DOHH2 (cell line): ENCODE measurements around the gene IRX2.

Source experiments
- H3F3A ChIP-seq: fragments of 200-600 bp; sonication (generic), shearing (Covaris generic); 2 replicates; pipeline ENCODE4 v1.6.0; 2016; ENCODE audit warnings: antibody characterized with exemption, mild to moderate bottlenecking; ENCODE audit not compliant: control insufficient read depth, insufficient read depth
- H3K27ac ChIP-seq: fragments of 200-600 bp; sonication (generic); 2 replicates; pipeline ENCODE4 v1.5.1; 2014; ENCODE audit warnings: low read depth, mild to moderate bottlenecking, low read length, moderate library complexity
- H3K27me3 ChIP-seq: fragments of 200-600 bp; sonication (generic); 2 replicates; pipeline ENCODE4 v1.6.1; 2014; ENCODE audit warnings: mild to moderate bottlenecking, low read length, mixed read lengths; ENCODE audit not compliant: control insufficient read depth
- H3K36me3 ChIP-seq: fragments of 200-600 bp; sonication (generic); 2 replicates; pipeline ENCODE4 v1.6.1; 2014; ENCODE audit warnings: mild to moderate bottlenecking, low read length, moderate library complexity, mixed read lengths; ENCODE audit not compliant: control insufficient read depth
- H3K4me1 ChIP-seq: fragments of 200-600 bp; sonication (generic); 2 replicates; pipeline ENCODE4 v1.6.1; 2014; ENCODE audit warnings: mild to moderate bottlenecking, low read length, mixed read lengths; ENCODE audit not compliant: control insufficient read depth
- H3K4me2 ChIP-seq: fragments of 200-600 bp; sonication (generic); 2 replicates; pipeline ENCODE4 v1.6.0; 2014; ENCODE audit warnings: mild to moderate bottlenecking, low read length, moderate library complexity
- H3K4me3 ChIP-seq: fragments of 200-600 bp; sonication (generic); 2 replicates; pipeline ENCODE4 v1.5.1; 2014; ENCODE audit warnings: mild to moderate bottlenecking, low read length, mixed read lengths
- H3K79me2 ChIP-seq: fragments of 200-600 bp; sonication (generic); 2 replicates; pipeline ENCODE4 v1.6.1; 2014; ENCODE audit warnings: mild to moderate bottlenecking, low read length, mixed read lengths; ENCODE audit not compliant: control insufficient read depth
- H3K9me2 ChIP-seq: fragments of 200-600 bp; sonication (generic); replicated peaks from 2 replicates; pipeline ENCODE4 v1.6.1; 2014; ENCODE audit warnings: mild to moderate bottlenecking, low read length, mixed read lengths; ENCODE audit not compliant: control insufficient read depth
- H3K9me3 ChIP-seq: fragments of 200-600 bp; sonication (generic); 2 replicates; pipeline ENCODE4 v1.6.1; 2014; ENCODE audit warnings: antibody characterized with exemption, low read length, mixed read lengths; ENCODE audit not compliant: control insufficient read depth, insufficient read depth
- H4K20me1 ChIP-seq: fragments of 200-600 bp; sonication (generic); 2 replicates; pipeline ENCODE4 v1.6.0; 2014; ENCODE audit warnings: low read depth, mild to moderate bottlenecking, antibody characterized with exemption, low read length, moderate library complexity; ENCODE audit not compliant: control insufficient read depth, insufficient read depth
- CTCF ChIP-seq: fragments of 200-600 bp; sonication (generic); IDR thresholded peaks from one replicate; pipeline ENCODE4 v1.5.1; 2014; ENCODE audit warnings: antibody characterized with exemption, mild to moderate bottlenecking, low read depth, low read length; ENCODE audit not compliant: poor library complexity, severe bottlenecking
- EZH2phosphoT487 ChIP-seq: fragments of 200-600 bp; sonication (generic); IDR thresholded peaks from 2 replicates; pipeline ENCODE4 v1.6.1; 2017; ENCODE audit warnings: borderline replicate concordance, mild to moderate bottlenecking, antibody characterized with exemption, low read length, moderate library complexity, mixed read lengths

IRX2 gene

GRCh38 chr5:2756211-2757152 lies 5.0 kb upstream of the IRX2 start:
- TF ChIP-seq CTCF (no peak), EZH2phosphoT487 (no peak)
- Histone ChIP-seq H3K27ac (no peak overlapping the region), H3K9me2 (no peaks in the 10 kb centered on the region), H4K20me1 (no peaks in the 10 kb centered on the region), H3K4me3 (no peak overlapping the region), H3K36me3 (no peaks in the 10 kb centered on the region), H3K27me3 (no peaks in the 10 kb centered on the region), H3K4me1 (no peaks in the 10 kb centered on the region), H3F3A (no peaks in the 10 kb centered on the region), H3K4me2 (no peak overlapping the region), H3K79me2 (no peaks in the 10 kb centered on the region), H3K9me3 (peaks cover 19% of the 10 kb centered on the region; the same call in 1 of the 2 replicates)

- H3K9me2 ChIP-seq = no peaks in the 10 kb centered on the region
- no peaks in the 10 kb centered on the region for H3K27me3 ChIP-seq
- H3K79me2 ChIP-seq = no peaks in the 10 kb centered on the region
- no peak overlapping the region for H3K27ac ChIP-seq
- H3K4me1 ChIP-seq = no peaks in the 10 kb centered on the region
- peaks cover 19% of the 10 kb centered on the region; the same call in 1 of the 2 replicates for H3K9me3 ChIP-seq
- H3K36me3 ChIP-seq = no peaks in the 10 kb centered on the region
- no peak overlapping the region for H3K4me3 ChIP-seq
- no peak overlapping the region for H3K4me2 ChIP-seq
- no peaks in the 10 kb centered on the region for H3F3A ChIP-seq
- H4K20me1 ChIP-seq = no peaks in the 10 kb centered on the region
- no peak for TF ChIP-seq EZH2phosphoT487
- TF ChIP-seq CTCF = no peak
These were observed 4.2 kb upstream of the IRX2 start for GRCh38 chr5:2755681-2756171.

DNA sequence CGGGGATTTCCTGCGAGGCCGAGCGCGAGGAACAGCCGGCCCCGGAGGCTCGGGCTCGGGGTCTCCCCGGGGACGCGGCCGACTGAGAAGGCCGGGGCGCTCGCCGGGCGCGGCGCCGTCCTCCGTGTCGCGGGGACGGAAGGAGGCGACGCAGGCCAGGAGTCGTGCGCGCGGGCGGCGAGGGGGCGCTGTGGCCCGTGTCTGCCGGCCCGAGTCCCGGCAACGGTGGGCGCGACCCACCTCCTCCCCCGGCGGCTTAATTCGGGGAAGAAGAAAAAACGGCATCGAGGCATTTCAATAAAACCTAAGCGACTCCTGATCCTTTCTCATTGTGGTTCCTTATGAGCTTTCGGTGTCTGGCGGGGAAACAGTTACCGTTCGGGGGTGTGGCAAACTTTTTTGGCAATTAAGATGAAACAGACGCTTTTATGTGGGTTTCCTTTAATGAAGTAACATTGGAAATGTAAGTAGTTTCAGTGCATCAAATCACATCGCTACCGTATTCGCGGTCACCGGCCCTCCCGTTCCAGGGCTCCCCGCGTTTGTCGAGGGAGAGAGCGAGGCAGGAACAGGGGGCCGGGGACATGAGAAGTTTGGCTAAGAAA lies 3.7 kb upstream of the IRX2 start:
- H3K4me1 ChIP-seq = no peaks in the 10 kb centered on the region
- H3K79me2 ChIP-seq = no peaks in the 10 kb centered on the region
- no peaks in the 10 kb centered on the region for H4K20me1 ChIP-seq
- H3K9me2 ChIP-seq = no peaks in the 10 kb centered on the region
- peaks cover 24% of the 10 kb centered on the region; the same call in 1 of the 2 replicates for H3K9me3 ChIP-seq
- no peak overlapping the region for H3K4me2 ChIP-seq
- H3K27me3 ChIP-seq = no peaks in the 10 kb centered on the region
- no peak overlapping the region for H3K27ac ChIP-seq
- no peaks in the 10 kb centered on the region for H3K36me3 ChIP-seq
- no peak for TF ChIP-seq EZH2phosphoT487
- TF ChIP-seq CTCF = no peak
- H3K4me3 ChIP-seq = no peak overlapping the region
- H3F3A ChIP-seq = no peaks in the 10 kb centered on the region
